Measurements from ENCODE around the gene PPHLN1.
"Not testable (repeated sequence)": the region's sequence is repeated elsewhere in the genome, so short reads cannot be mapped to it uniquely, and the experiment has no call there.

PPHLN1 gene

DNA sequence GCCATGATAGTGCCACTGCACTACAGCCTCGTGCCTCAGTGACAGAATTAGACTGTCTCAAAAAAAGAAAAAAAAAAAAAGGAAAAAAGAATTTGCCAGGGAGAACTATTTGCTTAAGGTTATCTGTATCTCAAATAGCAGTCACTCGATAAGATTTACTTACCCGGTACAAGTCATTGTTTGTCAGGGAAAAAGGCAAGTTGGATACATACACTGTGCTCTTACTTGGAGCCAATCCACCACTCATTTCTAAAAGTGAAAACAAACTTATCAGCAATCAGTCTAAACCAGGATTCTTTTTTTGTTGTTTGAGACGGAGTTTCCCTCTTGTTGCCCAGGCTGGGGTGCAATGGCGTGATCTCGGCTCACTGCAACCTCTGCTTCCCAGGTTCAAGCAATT, 2.1 kb upstream of the PPHLN1 start:
- Histone ChIP-seq H3K4me3 (ENCODE audit: low read length) (no peak overlapping the region), H3K36me3 (ENCODE audit: control insufficient read depth, insufficient read depth, low read length, severe bottlenecking) (peaks cover 32% of the 10 kb centered on the region), H3K9me3 (ENCODE audit: control insufficient read depth, low read length) (no peaks in the 10 kb centered on the region), H3K4me1 (ENCODE audit: control insufficient read depth, insufficient read depth, low read length) (peaks cover 27% of the 10 kb centered on the region), H3K27me3 (replicated peaks; ENCODE audit: control insufficient read depth, insufficient read depth, low read length) (no peaks in the 10 kb centered on the region), H3K9ac (ENCODE audit: low read length) (no peak overlapping the region)
- DNase-seq (ENCODE audit: low read depth), result no peak

DNA sequence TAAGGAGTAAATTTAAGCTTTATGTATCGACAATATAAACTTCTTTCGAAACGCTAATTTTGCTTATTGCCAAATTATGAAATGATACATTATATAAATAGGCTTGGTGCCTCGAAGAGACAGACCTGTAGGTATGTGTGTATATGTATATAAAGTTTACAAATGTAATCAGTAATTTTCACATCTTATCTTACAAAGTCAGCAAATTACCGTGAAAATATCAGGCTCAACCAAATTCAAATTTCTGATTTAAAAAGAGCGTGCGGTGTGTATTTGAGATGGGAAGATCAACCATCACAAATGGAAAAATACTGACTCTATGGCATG, 678 bp upstream of the PPHLN1 start:
- Histone ChIP-seq H3K36me3 (ENCODE audit: control insufficient read depth, insufficient read depth, low read length, severe bottlenecking) (peaks cover 26% of the 10 kb centered on the region), H3K9me3 (ENCODE audit: control insufficient read depth, low read length) (no peaks in the 10 kb centered on the region), H3K4me3 (ENCODE audit: low read length) (peak overlapping the region; percentile 100), H3K4me1 (ENCODE audit: control insufficient read depth, insufficient read depth, low read length) (peaks cover 27% of the 10 kb centered on the region), H3K27me3 (replicated peaks; ENCODE audit: control insufficient read depth, insufficient read depth, low read length) (no peaks in the 10 kb centered on the region), H3K9ac (ENCODE audit: low read length) (peak overlapping the region; percentile 97)
- no peak for DNase-seq (ENCODE audit: low read depth)

GRCh38 chr12:42326541-42327226, 717 bp downstream of the PPHLN1 start:
- Histone ChIP-seq H3K27me3 (replicated peaks; ENCODE audit: control insufficient read depth, insufficient read depth, low read length) (no peaks in the 10 kb centered on the region), H3K9me3 (ENCODE audit: control insufficient read depth, low read length) (no peaks in the 10 kb centered on the region), H3K36me3 (ENCODE audit: control insufficient read depth, insufficient read depth, low read length, severe bottlenecking) (peaks cover 13% of the 10 kb centered on the region), H3K4me1 (ENCODE audit: control insufficient read depth, insufficient read depth, low read length) (peaks cover 27% of the 10 kb centered on the region), H3K4me3 (ENCODE audit: low read length) (peak overlapping the region; percentile 100), H3K9ac (ENCODE audit: low read length) (peak overlapping the region; percentile 97)
- DNase-seq (ENCODE audit: low read depth), result peak; percentile 67

- Histone ChIP-seq H3K9me3 (ENCODE audit: control insufficient read depth, low read length) (no peaks in the 10 kb centered on the region), H3K4me3 (ENCODE audit: low read length) (peak overlapping the region; percentile 100), H3K27me3 (replicated peaks; ENCODE audit: control insufficient read depth, insufficient read depth, low read length) (no peaks in the 10 kb centered on the region), H3K4me1 (ENCODE audit: control insufficient read depth, insufficient read depth, low read length) (peaks cover 27% of the 10 kb centered on the region), H3K9ac (ENCODE audit: low read length) (peak overlapping the region; percentile 97), H3K36me3 (ENCODE audit: control insufficient read depth, insufficient read depth, low read length, severe bottlenecking) (peaks cover 8% of the 10 kb centered on the region)
- no peak for DNase-seq (ENCODE audit: low read depth)
These were observed 1.2 kb downstream of the PPHLN1 start for GRCh38 chr12:42327227-42327590.

- H3K4me1 ChIP-seq (ENCODE audit: control insufficient read depth, insufficient read depth, low read length), result peaks cover 21% of the 10 kb centered on the region
- not testable (repeated sequence) for H3K36me3 ChIP-seq (ENCODE audit: control insufficient read depth, insufficient read depth, low read length, severe bottlenecking); H3K9me3 ChIP-seq (ENCODE audit: control insufficient read depth, low read length); H3K4me3 ChIP-seq (ENCODE audit: low read length); H3K9ac ChIP-seq (ENCODE audit: low read length); H3K27me3 ChIP-seq (replicated peaks; ENCODE audit: control insufficient read depth, insufficient read depth, low read length); DNase-seq (ENCODE audit: low read depth)
These were observed 4.1 kb downstream of the PPHLN1 start for GRCh38 chr12:42330097-42330496.

- H3K4me3 ChIP-seq (ENCODE audit: low read length), result no peak overlapping the region
- H3K36me3 ChIP-seq (ENCODE audit: control insufficient read depth, insufficient read depth, low read length, severe bottlenecking), result peaks cover 8% of the 10 kb centered on the region
- H3K9me3 ChIP-seq (ENCODE audit: control insufficient read depth, low read length), result no peaks in the 10 kb centered on the region
- H3K27me3 ChIP-seq (replicated peaks; ENCODE audit: control insufficient read depth, insufficient read depth, low read length), result no peaks in the 10 kb centered on the region
- no peak overlapping the region for H3K9ac ChIP-seq (ENCODE audit: low read length)
- DNase-seq (ENCODE audit: low read depth), result peak; percentile 81
- peaks cover 9% of the 10 kb centered on the region for H3K4me1 ChIP-seq (ENCODE audit: control insufficient read depth, insufficient read depth, low read length)
These were observed 6.6 kb downstream of the PPHLN1 start for GRCh38 chr12:42332301-42333285.

DNA sequence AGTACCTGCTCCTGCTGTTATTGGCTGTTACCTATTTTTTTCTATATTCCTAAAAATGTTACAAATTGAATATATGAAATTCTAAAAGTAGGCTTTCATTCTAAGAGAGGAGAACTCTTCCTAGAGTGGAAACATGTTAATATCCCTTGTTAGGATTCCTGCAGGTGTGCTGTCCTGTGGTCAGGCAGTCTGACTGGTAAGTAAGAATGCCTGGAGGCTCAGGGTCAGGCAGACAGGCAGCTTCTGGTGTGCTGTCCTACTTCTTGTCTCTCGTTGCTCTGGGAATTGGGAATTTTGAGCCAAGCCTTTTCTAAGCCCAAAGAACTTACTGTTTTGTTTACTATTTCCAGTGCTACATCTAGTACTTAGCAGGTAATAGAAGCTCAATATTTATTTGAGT, 10.3 kb downstream of the PPHLN1 start:
- Histone ChIP-seq H3K27me3 (replicated peaks; ENCODE audit: control insufficient read depth, insufficient read depth, low read length) (no peaks in the 10 kb centered on the region), H3K4me1 (ENCODE audit: control insufficient read depth, insufficient read depth, low read length) (no peaks in the 10 kb centered on the region), H3K9me3 (ENCODE audit: control insufficient read depth, low read length) (no peaks in the 10 kb centered on the region), H3K36me3 (ENCODE audit: control insufficient read depth, insufficient read depth, low read length, severe bottlenecking) (peaks cover 14% of the 10 kb centered on the region), H3K4me3 (ENCODE audit: low read length) (no peak overlapping the region), H3K9ac (ENCODE audit: low read length) (no peak overlapping the region)
- DNase-seq (ENCODE audit: low read depth), result no peak

DNA sequence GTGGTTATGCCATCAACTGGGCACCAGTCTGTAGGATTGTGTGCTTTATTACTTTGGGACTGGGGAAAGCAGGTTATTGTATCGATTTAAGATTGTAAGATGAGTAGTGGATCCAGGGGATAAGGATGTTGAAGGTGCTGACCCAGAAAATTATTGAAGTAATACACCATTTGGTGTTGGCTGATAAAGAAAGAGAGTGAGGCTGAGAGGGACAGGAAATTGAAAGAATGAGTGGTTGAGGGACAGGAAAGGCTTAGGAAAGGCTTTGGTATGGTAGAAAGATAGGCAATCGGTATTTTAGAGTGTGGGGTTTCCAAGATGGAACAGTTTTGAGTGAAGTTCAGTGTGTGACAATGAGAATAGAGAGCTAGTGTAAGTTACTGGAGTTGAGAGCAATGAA, 12.3 kb downstream of the PPHLN1 start:
- Histone ChIP-seq H3K9ac (ENCODE audit: low read length) (no peak overlapping the region), H3K9me3 (ENCODE audit: control insufficient read depth, low read length) (no peaks in the 10 kb centered on the region), H3K4me3 (ENCODE audit: low read length) (no peak overlapping the region), H3K4me1 (ENCODE audit: control insufficient read depth, insufficient read depth, low read length) (no peaks in the 10 kb centered on the region), H3K27me3 (replicated peaks; ENCODE audit: control insufficient read depth, insufficient read depth, low read length) (no peaks in the 10 kb centered on the region), H3K36me3 (ENCODE audit: control insufficient read depth, insufficient read depth, low read length, severe bottlenecking) (peaks cover 14% of the 10 kb centered on the region)
- DNase-seq (ENCODE audit: low read depth), result no peak

DNA sequence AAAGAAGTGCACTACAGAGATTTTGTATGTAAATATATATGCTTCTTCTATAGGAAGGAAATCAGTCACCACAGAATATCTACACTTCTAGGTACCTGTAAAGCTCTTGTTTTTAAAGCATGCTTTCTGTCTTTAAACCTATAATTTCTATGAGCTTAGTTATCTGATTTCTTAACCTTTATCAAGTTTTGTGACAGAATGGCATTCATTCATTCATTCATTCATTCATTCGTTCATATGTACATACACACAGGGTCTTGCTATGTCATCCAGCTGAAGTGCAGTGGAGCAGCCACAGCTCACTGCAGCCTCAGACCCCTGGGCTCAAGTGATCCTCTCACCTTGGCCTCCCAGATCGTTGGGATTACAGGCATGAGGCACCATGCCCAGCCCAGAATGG, 16.1 kb downstream of the PPHLN1 start:
- Histone ChIP-seq H3K27me3 (replicated peaks; ENCODE audit: control insufficient read depth, insufficient read depth, low read length) (no peaks in the 10 kb centered on the region), H3K36me3 (ENCODE audit: control insufficient read depth, insufficient read depth, low read length, severe bottlenecking) (peaks cover 5% of the 10 kb centered on the region), H3K9ac (ENCODE audit: low read length) (no peak overlapping the region), H3K9me3 (ENCODE audit: control insufficient read depth, low read length) (no peaks in the 10 kb centered on the region), H3K4me3 (ENCODE audit: low read length) (no peak overlapping the region), H3K4me1 (ENCODE audit: control insufficient read depth, insufficient read depth, low read length) (peaks cover 6% of the 10 kb centered on the region)
- no peak for DNase-seq (ENCODE audit: low read depth)

DNA sequence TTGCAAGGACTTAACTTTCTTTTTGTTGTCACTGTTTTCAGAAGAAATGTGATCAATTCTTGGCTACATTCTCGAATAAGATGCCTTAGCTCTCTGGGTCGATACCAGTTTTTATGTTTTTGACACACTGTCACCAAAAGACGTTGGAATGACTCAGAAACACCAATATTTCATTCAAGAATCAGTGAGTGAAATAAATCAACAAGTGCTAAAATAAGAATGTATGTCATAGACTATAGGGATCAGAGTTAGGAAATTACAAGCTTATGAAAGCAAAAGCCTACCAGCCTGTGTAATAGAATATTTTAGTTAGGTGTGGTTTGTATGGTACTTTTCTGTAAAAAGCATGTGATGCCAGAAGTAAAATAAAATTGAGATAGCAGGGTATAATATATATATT, 17.8 kb downstream of the PPHLN1 start:
- Histone ChIP-seq H3K36me3 (ENCODE audit: control insufficient read depth, insufficient read depth, low read length, severe bottlenecking) (peaks cover under 1% of the 10 kb centered on the region), H3K9me3 (ENCODE audit: control insufficient read depth, low read length) (no peaks in the 10 kb centered on the region), H3K4me1 (ENCODE audit: control insufficient read depth, insufficient read depth, low read length) (peaks cover 6% of the 10 kb centered on the region)

GRCh38 chr12:42346403-42347002, 20.5 kb downstream of the PPHLN1 start:
- H3K4me1 ChIP-seq (ENCODE audit: control insufficient read depth, insufficient read depth, low read length), result peaks cover 6% of the 10 kb centered on the region
- no peaks in the 10 kb centered on the region for H3K27me3 ChIP-seq (replicated peaks; ENCODE audit: control insufficient read depth, insufficient read depth, low read length)
- no peaks in the 10 kb centered on the region for H3K36me3 ChIP-seq (ENCODE audit: control insufficient read depth, insufficient read depth, low read length, severe bottlenecking)
- DNase-seq (ENCODE audit: low read depth), result no peak
- H3K9ac ChIP-seq (ENCODE audit: low read length), result no peak overlapping the region
- no peak overlapping the region for H3K4me3 ChIP-seq (ENCODE audit: low read length)
- H3K9me3 ChIP-seq (ENCODE audit: control insufficient read depth, low read length), result no peaks in the 10 kb centered on the region

More for the DNA sequence above, 17.8 kb downstream of the PPHLN1 start:
- no peak overlapping the region for H3K4me3 ChIP-seq (ENCODE audit: low read length)
- DNase-seq (ENCODE audit: low read depth), result no peak
- no peak overlapping the region for H3K9ac ChIP-seq (ENCODE audit: low read length)
- H3K27me3 ChIP-seq (replicated peaks; ENCODE audit: control insufficient read depth, insufficient read depth, low read length), result no peaks in the 10 kb centered on the region

Measured in adipocyte (in vitro differentiated cells).